K562 (cell line): ENCODE data around the gene ACVR1C. TPM values are rescaled to one million over a fixed set of nuclear protein-coding genes. Genes with fewer than 3 reads are reported as not detected.

Experiments used
- ATAC-seq: fragments of 200-7000 bp; cut with Tn5 transposase; 3 replicates; pipeline ENCODE4 v1.9.1; 2020; ENCODE audit warnings: moderate library complexity
- BruUV-seq: library from RNA; stranded (reverse); fragments of 400-500 nt; replicated peaks from 2 replicates; lab custom pipeline; 2021; lab: Mats Ljungman, UMichigan
- CTCF ChIA-PET: fragments of 300-600 bp; formaldehyde crosslinking; extraction: SDS; loops from one replicate; lab custom pipeline; 2021; ENCODE audit warnings: low intra/inter-chr PET ratio; lab: Yijun Ruan, JAX
- POLR2A ChIA-PET: fragments of 300-600, 350-650 bp; sonication (Branson Sonifier 250); formaldehyde crosslinking; extraction: SDS; loops from one replicate; lab custom pipeline; 2021; ENCODE audit warnings: antibody characterized with exemption, inconsistent platforms; lab: Yijun Ruan, JAX
- DNase-seq, 4 experiments: peaks; one replicate each; pipeline versions ENCODE4 v3.0.0 to v3.0.0-alpha.2; 2011 to 2018; ENCODE audit warnings: low spot score in 3 of 4, mixed read lengths in 3 of 4; ENCODE audit errors: extremely low read depth in 1 of 4
- FAIRE-seq: peaks from 2 replicates; lab custom pipeline; 2011; peaks lifted over from hg19 to GRCh38; lab: Jason Lieb, UNC
- H2AFZ ChIP-seq: 2 replicates; pipeline ENCODE4 v1.6.0; 2011; ENCODE audit warnings: low read depth, low read length, control low read depth, inconsistent platforms
- H3K27ac ChIP-seq: fragments of 200-600 bp; 3 replicates; pipeline ENCODE4 v1.8.0; 2011; ENCODE audit warnings: low read depth, mild to moderate bottlenecking, control low read depth, inconsistent platforms, low read length, moderate library complexity, mixed read lengths; ENCODE audit errors: extremely low read depth
- H3K27me3 ChIP-seq, 2 experiments: fragments of 300-600 bp in 1 of 2; 2 replicates in 1 of 2; 3 replicates in 1 of 2; pipeline versions ENCODE4 v1.6.0 to v1.8.0; 2011; ENCODE audit warnings: inconsistent platforms in 2 of 2, low read length in 2 of 2, mild to moderate bottlenecking in 1 of 2, mixed read lengths in 1 of 2, moderate library complexity in 1 of 2; ENCODE audit not compliant: control insufficient read depth in 2 of 2, insufficient read depth in 2 of 2
- H3K36me3 ChIP-seq: fragments of 300-600 bp; 3 replicates; pipeline ENCODE4 v1.8.0; 2011; ENCODE audit warnings: mild to moderate bottlenecking, low read length, inconsistent platforms; ENCODE audit not compliant: control insufficient read depth, insufficient read depth
- H3K4me1 ChIP-seq, 2 experiments: fragments of 200-600 bp in 1 of 2; replicated peaks in 1 of 2; 2 replicates in 1 of 2; 3 replicates in 1 of 2; pipeline versions ENCODE4 v1.5.1 to v1.8.0; 2011; ENCODE audit warnings: inconsistent platforms in 2 of 2, low read length in 2 of 2, mild to moderate bottlenecking in 1 of 2, mixed read lengths in 1 of 2, moderate library complexity in 1 of 2; ENCODE audit not compliant: control insufficient read depth in 2 of 2, insufficient read depth in 2 of 2
- H3K4me2 ChIP-seq: 2 replicates; pipeline ENCODE4 v1.6.1; 2011; ENCODE audit warnings: low read length, control low read depth, inconsistent platforms, mixed read lengths; ENCODE audit not compliant: insufficient read depth
- H3K4me3 ChIP-seq: fragments of 200-600 bp; sonication (generic), shearing (Covaris generic); 2 replicates; pipeline ENCODE4 v1.5.1; 2016; ENCODE audit warnings: control low read depth, inconsistent platforms
- H3K79me2 ChIP-seq: fragments of 200-600 bp; 3 replicates; pipeline ENCODE4 v1.8.0; 2011; ENCODE audit warnings: low read length, inconsistent platforms; ENCODE audit not compliant: control insufficient read depth, insufficient read depth
- H3K9ac ChIP-seq, 2 experiments: 2 replicates each; pipeline versions ENCODE4 v1.6.0 to v1.6.1; 2011; ENCODE audit warnings: low read depth in 2 of 2, low read length in 2 of 2, control low read depth in 1 of 2, inconsistent platforms in 1 of 2, mild to moderate bottlenecking in 1 of 2, mixed read lengths in 1 of 2; ENCODE audit not compliant: insufficient read depth in 1 of 2
- H3K9me1 ChIP-seq: one replicate; pipeline ENCODE4 v1.6.0; 2011; ENCODE audit warnings: inconsistent platforms, mild to moderate bottlenecking, low read length, moderate library complexity; ENCODE audit not compliant: control insufficient read depth, insufficient read depth
- H3K9me3 ChIP-seq: replicated peaks from 2 replicates; pipeline ENCODE4 v1.5.1; 2011; ENCODE audit warnings: low read depth, low read length, inconsistent platforms; ENCODE audit not compliant: control insufficient read depth, insufficient read depth
- H4K20me1 ChIP-seq: replicated peaks from 2 replicates; pipeline ENCODE4 v1.6.1; 2011; ENCODE audit warnings: low read length, inconsistent platforms, mixed read lengths; ENCODE audit not compliant: control insufficient read depth, insufficient read depth
- BHLHE40 ChIP-seq: IDR thresholded peaks from 2 replicates; pipeline ENCODE4 v1.6.1; 2011; ENCODE audit warnings: low read length, improper control_type of control experiment
- ELF4 ChIP-seq: fragments of 450-650 bp; formaldehyde crosslinking; IDR thresholded peaks from 2 replicates; pipeline ENCODE4 v1.4.0; 2022; ENCODE audit warnings: missing genetic modification characterization
- FOXM1 ChIP-seq, 2 experiments: fragments of 450-650 bp in 1 of 2; sonication (generic) in 1 of 2; formaldehyde crosslinking in 1 of 2; IDR thresholded peaks; 2 replicates each; pipeline versions ENCODE4 v1.6.1 to v1.9.0; 2017 to 2022; ENCODE audit warnings: low read depth in 2 of 2, mild to moderate bottlenecking in 2 of 2, missing genetic modification reagents in 1 of 2, moderate library complexity in 1 of 2
- IFI16 ChIP-seq: fragments of 250-450 bp; sonication (Bioruptor Pico); IDR thresholded peaks from 2 replicates; pipeline ENCODE4 v2.1.2; 2022; ENCODE audit warnings: mild to moderate bottlenecking, inconsistent platforms
- NFXL1 ChIP-seq: fragments of 450-650 bp; formaldehyde crosslinking; IDR thresholded peaks from 2 replicates; pipeline ENCODE4 v1.4.0; 2021; ENCODE audit warnings: mild to moderate bottlenecking
- NR2F6 ChIP-seq: fragments of 450-650 bp; formaldehyde crosslinking; IDR thresholded peaks from 2 replicates; pipeline ENCODE4 v1.4.0; 2020; ENCODE audit warnings: mild to moderate bottlenecking
- PTRF ChIP-seq: fragments of 450-650 bp; IDR thresholded peaks from 2 replicates; pipeline ENCODE4 v1.6.1; 2016; ENCODE audit warnings: mild to moderate bottlenecking, missing genetic modification characterization, missing compliant biosample characterization
- SMARCA4 ChIP-seq: fragments of 450-650 bp; IDR thresholded peaks from 2 replicates; pipeline ENCODE4 v1.6.1; 2016
- SMARCC2 ChIP-seq: fragments of 450-650 bp; IDR thresholded peaks from 2 replicates; pipeline ENCODE4 v1.6.1; 2017; ENCODE audit warnings: antibody characterized with exemption, moderate library complexity, mild to moderate bottlenecking, low read depth
- TCF7L2 ChIP-seq: fragments of 150-350 bp; IDR thresholded peaks from 2 replicates; pipeline ENCODE4 v1.6.1; 2016; ENCODE audit warnings: low read depth, mild to moderate bottlenecking, low read length, moderate library complexity
- WHSC1 ChIP-seq: IDR thresholded peaks from one replicate; pipeline ENCODE4 v1.6.1; 2012; ENCODE audit warnings: low read length, control low read depth, inconsistent platforms
- ZFP36 ChIP-seq: fragments of 150-350 bp; IDR thresholded peaks from 2 replicates; pipeline ENCODE4 v1.6.1; 2018; ENCODE audit warnings: low read length, low read depth; ENCODE audit not compliant: partially characterized antibody
- ZNF699 ChIP-seq: fragments of 250-450 bp; sonication (Bioruptor Pico); IDR thresholded peaks from 2 replicates; pipeline ENCODE4 v1.8.0; 2021; ENCODE audit warnings: mild to moderate bottlenecking, moderate library complexity; ENCODE audit not compliant: insufficient replicate concordance
- ZNF707 ChIP-seq: fragments of 250-450 bp; sonication (Bioruptor Pico); conservative IDR thresholded peaks from 2 replicates; pipeline ENCODE4 v1.8.0; 2022; ENCODE audit warnings: inconsistent platforms, mild to moderate bottlenecking, moderate library complexity
- ZNF785 ChIP-seq: fragments of 250-450 bp; sonication (Bioruptor Pico); IDR thresholded peaks from 2 replicates; pipeline ENCODE4 v1.4.0; 2020; ENCODE audit warnings: mild to moderate bottlenecking
- WGBS: fragments of 100-300 bp; shearing (Covaris generic); methylation state at CpG from one replicate; pipeline ENCODE4 v1.1.6; 2016; ENCODE audit warnings: low coverage, mixed read lengths; ENCODE audit not compliant: insufficient coverage; ENCODE audit errors: missing lambda C conversion rate; 5-methylcytosine and 5-hydroxymethylcytosine counted together
- in situ Hi-C: fragments of 300-500 bp; cut with MboI; formaldehyde crosslinking; loops from 4 replicates; pipeline ENCODE4 v1.15.0; 2018; ENCODE audit warnings: inconsistent platforms, mixed read lengths
- intact Hi-C: fragments of 100-400 bp; cut with micrococcal nuclease; formaldehyde crosslinking; loops from 2 replicates; pipeline ENCODE4 v1.14.2; 2022
- polyA plus RNA-seq, 8 experiments: library from polyadenylated mRNA; depleted of rRNA in 4 of 8; stranded (reverse) in 5 of 8; unstranded in 3 of 8; fragments of >200 nt; fragmentation: Nextera tagmentation in 2 of 8; fragmentation: Illumina TruSeq in 1 of 8; extraction: Ambion mirVana in 2 of 8; extraction: Trizol in 1 of 8; gene quantifications; 2 replicates each; pipeline versions ENCODE4 v1.2.1 to v1.2.3, GENCODE V29; 2011 to 2014; ENCODE audit warnings: inconsistent platforms in 1 of 8, missing spikeins in 1 of 8
- total RNA-seq, 7 experiments: library from RNA; depleted of rRNA in 6 of 7; stranded (reverse); fragments of >200 nt in 6 of 7; fragmentation: Illumina TruSeq in 2 of 7; extraction: Trizol in 2 of 7; gene quantifications; 2 replicates each; pipeline versions ENCODE4 v1.2.1 to v1.2.3, GENCODE V29; 2011 to 2021; ENCODE audit warnings: low replicate concordance in 1 of 7
- TF ChIP-seq, protein P1 (sequence below): sonication (generic); formaldehyde crosslinking; IDR thresholded peaks from 2 replicates; pipeline ENCODE4 v1.8.0; 2022; ENCODE audit warnings: missing genetic modification reagents, mild to moderate bottlenecking, borderline replicate concordance

The ACVR1C gene
- total and polyA plus RNA-seq, 9 of the 15 experiments (the other 6 are each of a cell fraction or from before 2014, with no cell fraction given): 0.05 to 0.58 (median 0.28) TPM

DNA sequence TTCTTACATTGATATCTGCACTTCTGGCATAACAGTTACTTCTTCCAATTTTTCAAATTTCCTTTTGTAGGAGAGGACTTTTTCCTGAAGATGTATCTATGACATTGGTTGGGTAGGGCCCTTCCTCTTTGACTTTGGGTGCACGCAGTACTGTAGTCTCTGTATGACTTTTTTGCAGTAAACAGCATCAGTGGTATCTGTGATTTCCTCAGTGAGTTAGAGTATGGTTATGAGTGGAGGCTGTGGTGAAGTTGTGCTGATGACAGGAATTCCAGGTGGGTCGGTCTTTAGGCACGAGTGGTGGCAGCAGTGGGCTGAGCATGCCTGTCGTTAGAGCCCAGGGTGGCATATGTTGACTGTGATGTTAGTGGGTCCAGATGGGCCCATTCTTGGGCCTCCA, 17.6 kb downstream of the ACVR1C start:
- CTCF ChIA-PET: no interaction called here
- TF ChIP-seq, protein P1, sequence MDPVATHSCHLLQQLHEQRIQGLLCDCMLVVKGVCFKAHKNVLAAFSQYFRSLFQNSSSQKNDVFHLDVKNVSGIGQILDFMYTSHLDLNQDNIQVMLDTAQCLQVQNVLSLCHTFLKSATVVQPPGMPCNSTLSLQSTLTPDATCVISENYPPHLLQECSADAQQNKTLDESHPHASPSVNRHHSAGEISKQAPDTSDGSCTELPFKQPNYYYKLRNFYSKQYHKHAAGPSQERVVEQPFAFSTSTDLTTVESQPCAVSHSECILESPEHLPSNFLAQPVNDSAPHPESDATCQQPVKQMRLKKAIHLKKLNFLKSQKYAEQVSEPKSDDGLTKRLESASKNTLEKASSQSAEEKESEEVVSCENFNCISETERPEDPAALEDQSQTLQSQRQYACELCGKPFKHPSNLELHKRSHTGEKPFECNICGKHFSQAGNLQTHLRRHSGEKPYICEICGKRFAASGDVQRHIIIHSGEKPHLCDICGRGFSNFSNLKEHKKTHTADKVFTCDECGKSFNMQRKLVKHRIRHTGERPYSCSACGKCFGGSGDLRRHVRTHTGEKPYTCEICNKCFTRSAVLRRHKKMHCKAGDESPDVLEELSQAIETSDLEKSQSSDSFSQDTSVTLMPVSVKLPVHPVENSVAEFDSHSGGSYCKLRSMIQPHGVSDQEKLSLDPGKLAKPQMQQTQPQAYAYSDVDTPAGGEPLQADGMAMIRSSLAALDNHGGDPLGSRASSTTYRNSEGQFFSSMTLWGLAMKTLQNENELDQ (CRISPR knock-in tag): no peak
- TF ChIP-seq BHLHE40: no peak
- TF ChIP-seq PTRF (tag): no peak
- TF ChIP-seq NFXL1 (CRISPR knock-in tag): no peak
- no peak for TF ChIP-seq TCF7L2
- TF ChIP-seq SMARCC2: no peak
- no peak for TF ChIP-seq SMARCA4
- no peak for TF ChIP-seq ZFP36
- no peak for TF ChIP-seq ZNF707 (CRISPR knock-in tag)
- TF ChIP-seq ZNF699 (CRISPR knock-in tag): no peak
- TF ChIP-seq WHSC1: no peak
- TF ChIP-seq ZNF785 (CRISPR knock-in tag): no peak
- no peak for TF ChIP-seq NR2F6 (CRISPR knock-in tag)
- no peak for TF ChIP-seq IFI16 (CRISPR knock-in tag)
- TF ChIP-seq FOXM1 (IDR thresholded peaks at IDR 0.05; ENCODE audit: low read depth): no peak
- no peak for TF ChIP-seq FOXM1 (CRISPR knock-in tag; IDR thresholded peaks at IDR 0.05; ENCODE audit: low read depth)
- TF ChIP-seq ELF4 (CRISPR knock-in tag): no peak
- in situ Hi-C loops (no loop called here), intact Hi-C loops (no loop called here)
- H3K4me2 ChIP-seq: no peak overlapping the region
- H3K4me1 ChIP-seq: no peaks in the 10 kb centered on the region
- H3K9me1 ChIP-seq: no peaks in the 10 kb centered on the region
- FAIRE-seq (no peak), DNase-seq (no peak), ATAC-seq (no peak)
- H3K9me3 ChIP-seq: no peaks in the 10 kb centered on the region
- no peaks in the 10 kb centered on the region for H4K20me1 ChIP-seq
- no peak overlapping the region for H3K9ac ChIP-seq
- H3K27ac ChIP-seq: no peak overlapping the region
- H3K4me3 ChIP-seq: no peak overlapping the region
- H3K79me2 ChIP-seq: no peaks in the 10 kb centered on the region
- H3K27me3 ChIP-seq: no peaks in the 10 kb centered on the region
- 4% methylated on average over 4 of the region's 4 CpGs for whole genome bisulfite sequencing
- no peaks in the 10 kb centered on the region for H3K36me3 ChIP-seq
- POLR2A ChIA-PET: no interaction called here
- no TSS peak for BruUV-seq
- H2AFZ ChIP-seq: no peak overlapping the region
